Common myeloid progenitor, CD34-positive (primary cell): ENCODE data around the gene CHST2.
"Not testable (repeated sequence)": the region's sequence is repeated elsewhere in the genome, so short reads cannot be mapped to it uniquely, and the experiment has no call there.

Experiments used
- CTCF ChIA-PET: fragments of 350-600 bp; sonication (Branson Sonifier 250); formaldehyde crosslinking; loops from one replicate; lab custom pipeline; 2021; ENCODE audit warnings: antibody characterized with exemption; lab: Charles Lee
- POLR2A ChIA-PET: fragments of 350-600 bp; sonication (Branson Sonifier 250); formaldehyde crosslinking; loops from one replicate; lab custom pipeline; 2021; ENCODE audit warnings: antibody characterized with exemption; lab: Charles Lee
- DNase-seq, 3 donors: peaks; one replicate each; pipeline versions ENCODE4 v3.0.0 to v3.0.0-alpha.2; 2013
- H3K27ac ChIP-seq, 2 experiments: 1 replicate in 1 of 2; 2 replicates in 1 of 2; pipeline ENCODE4 v1.7.0; 2013; ENCODE audit warnings: inconsistent platforms in 2 of 2, low read length in 2 of 2, mild to moderate bottlenecking in 2 of 2, low read depth in 1 of 2, moderate library complexity in 1 of 2; ENCODE audit not compliant: severe bottlenecking in 2 of 2, insufficient read depth in 1 of 2, poor library complexity in 1 of 2
- H3K27me3 ChIP-seq, 5 experiments: replicated peaks in 2 of 5; 1 replicate in 3 of 5; 2 replicates in 2 of 5; pipeline versions ENCODE4 v1.6.1 to v1.7.0; 2013; ENCODE audit warnings: low read length in 4 of 5, mild to moderate bottlenecking in 2 of 5, moderate library complexity in 2 of 5, inconsistent platforms in 1 of 5; ENCODE audit not compliant: insufficient read depth in 5 of 5, control insufficient read depth in 4 of 5
- H3K36me3 ChIP-seq, 4 experiments: 1 replicate in 2 of 4; 2 replicates in 2 of 4; pipeline versions ENCODE4 v1.6.1 to v1.7.0; 2013; ENCODE audit warnings: low read length in 3 of 4, control low read depth in 1 of 4, mild to moderate bottlenecking in 1 of 4; ENCODE audit not compliant: control insufficient read depth in 4 of 4, insufficient read depth in 4 of 4
- H3K4me1 ChIP-seq, 4 experiments: 1 replicate in 3 of 4; 2 replicates in 1 of 4; pipeline versions ENCODE4 v1.6.1 to v1.7.1; 2013; ENCODE audit warnings: low read length in 3 of 4, mild to moderate bottlenecking in 3 of 4, control low read depth in 1 of 4, inconsistent platforms in 1 of 4, moderate library complexity in 1 of 4; ENCODE audit not compliant: control insufficient read depth in 4 of 4, insufficient read depth in 4 of 4; ENCODE audit errors: control extremely low read depth in 1 of 4
- H3K4me3 ChIP-seq, 7 experiments: 1 replicate in 4 of 7; 2 replicates in 3 of 7; pipeline versions ENCODE4 v1.5.1 to v1.7.0; 2013; ENCODE audit warnings: mild to moderate bottlenecking in 7 of 7, low read length in 6 of 7, moderate library complexity in 6 of 7, inconsistent platforms in 2 of 7, low read depth in 2 of 7, control low read depth in 1 of 7; ENCODE audit not compliant: insufficient read depth in 4 of 7, control insufficient read depth in 1 of 7; ENCODE audit errors: extremely low read depth in 1 of 7
- H3K9me3 ChIP-seq, 5 experiments: 1 replicate in 4 of 5; 2 replicates in 1 of 5; pipeline versions ENCODE4 v1.6.1 to v1.7.1; 2013; ENCODE audit warnings: low read length in 4 of 5, mild to moderate bottlenecking in 2 of 5, inconsistent platforms in 1 of 5, low read depth in 1 of 5, moderate library complexity in 1 of 5; ENCODE audit not compliant: control insufficient read depth in 4 of 5, insufficient read depth in 2 of 5; ENCODE audit errors: control extremely low read depth in 1 of 5
- WGBS: methylation state at CpG from one replicate; pipeline ENCODE4 v1.1.5; 2013; ENCODE audit not compliant: insufficient coverage; 5-methylcytosine and 5-hydroxymethylcytosine counted together

The CHST2 gene

GRCh38 chr3:143155756-143156155, 36.2 kb downstream of the CHST2 start:
- no peak for DNase-seq
- H3K27me3 ChIP-seq, result no peaks in the 10 kb centered on the region
- peaks cover 0 to 8% (median 2%) of the 10 kb centered on the region in 4 experiments for H3K4me1 ChIP-seq
- ChIA-PET CTCF (interaction anchor here (1.1 kb wide), 1 partner anchor 35 kb away, joined by 3 read pairs; no protein-coding TSS in a partner anchor), POLR2A (no interaction called here)
- no peak overlapping the region for H3K4me3 ChIP-seq
- WGBS, result no CpG with 5 or more reads among the region's 4 CpGs
- no peak overlapping the region for H3K27ac ChIP-seq
- no peaks in the 10 kb centered on the region for H3K36me3 ChIP-seq
- no peaks in the 10 kb centered on the region for H3K9me3 ChIP-seq

GRCh38 chr3:143158014-143158988, 38.7 kb downstream of the CHST2 start:
- DNase-seq, result no peak
- Histone ChIP-seq H3K9me3 (no peaks in the 10 kb centered on the region), H3K4me1 (peaks cover 0 to 8% (median 3%) of the 10 kb centered on the region in 4 experiments), H3K36me3 (no peaks in the 10 kb centered on the region), H3K4me3 (no peak overlapping the region), H3K27ac (no peak overlapping the region), H3K27me3 (no peaks in the 10 kb centered on the region)
- POLR2A ChIA-PET, result interaction anchor here (0.6 kb wide), 1 partner anchor 35 kb away, joined by 3 read pairs; no protein-coding TSS in a partner anchor
- 94% methylated on average over 2 of the region's 2 CpGs for WGBS
- CTCF ChIA-PET, result interaction anchor here (0.6 kb wide), 1 partner anchor 108 kb away, joined by 5 read pairs; no protein-coding TSS in a partner anchor

GRCh38 chr3:143160437-143160836, 40.9 kb downstream of the CHST2 start:
- H3K4me1 ChIP-seq, result peaks cover 0 to 15% (median 10%) of the 10 kb centered on the region in 4 experiments
- ChIA-PET POLR2A (no interaction called here), CTCF (interaction anchor here (2.0 kb wide), 1 partner anchor 9 kb away, joined by 10 read pairs; no protein-coding TSS in a partner anchor)
- no peaks in the 10 kb centered on the region for H3K27me3 ChIP-seq
- no peaks in the 10 kb centered on the region for H3K9me3 ChIP-seq
- peak overlapping the region in 1 of 7 experiments; percentile 28 for H3K4me3 ChIP-seq
- DNase-seq, result no peak
- H3K27ac ChIP-seq, result no peak overlapping the region
- no peaks in the 10 kb centered on the region for H3K36me3 ChIP-seq
- 72% methylated on average over 11 of the region's 11 CpGs for WGBS

DNA sequence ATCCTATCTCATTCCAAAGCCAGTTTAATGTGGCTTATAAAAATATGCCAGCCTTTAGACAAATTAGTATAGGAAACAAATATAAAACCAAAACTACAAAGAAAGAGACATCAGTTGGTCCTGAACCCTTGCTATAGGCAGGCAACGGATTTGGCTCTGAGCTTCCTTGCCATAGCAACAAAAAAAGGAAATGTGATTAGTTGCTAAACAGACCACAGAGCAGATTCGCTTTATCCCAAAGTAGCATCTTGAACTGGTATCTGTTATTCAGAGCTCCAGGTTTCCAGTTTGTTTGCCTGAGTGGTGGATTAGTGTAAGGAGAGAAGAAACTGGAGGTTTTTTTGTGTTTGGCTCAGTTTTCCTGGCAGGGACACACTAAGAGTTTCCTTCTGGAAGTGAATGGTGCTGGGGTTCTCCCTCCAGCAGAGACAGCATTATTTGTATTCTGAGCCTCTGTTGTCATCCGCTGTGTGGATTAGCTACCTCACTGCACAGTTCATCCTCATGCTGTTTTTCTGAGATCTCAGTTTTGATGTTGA, 44.1 kb downstream of the CHST2 start:
- CTCF ChIA-PET, result interaction anchor here (0.7 kb wide), 1 partner anchor 71 kb away, joined by 3 read pairs; no protein-coding TSS in a partner anchor
- POLR2A ChIA-PET, result no interaction called here
- Histone ChIP-seq H3K36me3 (no peaks in the 10 kb centered on the region), H3K9me3 (no peaks in the 10 kb centered on the region), H3K4me3 (no peak overlapping the region), H3K4me1 (peaks cover 8 to 33% (median 16%) of the 10 kb centered on the region in 4 experiments), H3K27me3 (no peaks in the 10 kb centered on the region), H3K27ac (no peak overlapping the region)
- peak in 2 of 3 donors; percentile 56 to 73 for DNase-seq
- 83% methylated on average over 3 of the region's 3 CpGs for WGBS

GRCh38 chr3:143165211-143165610, 45.6 kb downstream of the CHST2 start:
- no peaks in the 10 kb centered on the region for H3K36me3 ChIP-seq
- H3K27me3 ChIP-seq, result no peaks in the 10 kb centered on the region
- no peak overlapping the region for H3K4me3 ChIP-seq
- ChIA-PET CTCF (no interaction called here), POLR2A (interaction anchor here (0.6 kb wide), 1 partner anchor 38 kb away, joined by 3 read pairs; no protein-coding TSS in a partner anchor)
- H3K9me3 ChIP-seq, result no peaks in the 10 kb centered on the region
- no peak overlapping the region for H3K27ac ChIP-seq
- H3K4me1 ChIP-seq, result peaks cover 18 to 49% (median 26%) of the 10 kb centered on the region in 4 experiments
- no CpG with 5 or more reads among the region's 1 CpG for WGBS
- no peak for DNase-seq

DNA sequence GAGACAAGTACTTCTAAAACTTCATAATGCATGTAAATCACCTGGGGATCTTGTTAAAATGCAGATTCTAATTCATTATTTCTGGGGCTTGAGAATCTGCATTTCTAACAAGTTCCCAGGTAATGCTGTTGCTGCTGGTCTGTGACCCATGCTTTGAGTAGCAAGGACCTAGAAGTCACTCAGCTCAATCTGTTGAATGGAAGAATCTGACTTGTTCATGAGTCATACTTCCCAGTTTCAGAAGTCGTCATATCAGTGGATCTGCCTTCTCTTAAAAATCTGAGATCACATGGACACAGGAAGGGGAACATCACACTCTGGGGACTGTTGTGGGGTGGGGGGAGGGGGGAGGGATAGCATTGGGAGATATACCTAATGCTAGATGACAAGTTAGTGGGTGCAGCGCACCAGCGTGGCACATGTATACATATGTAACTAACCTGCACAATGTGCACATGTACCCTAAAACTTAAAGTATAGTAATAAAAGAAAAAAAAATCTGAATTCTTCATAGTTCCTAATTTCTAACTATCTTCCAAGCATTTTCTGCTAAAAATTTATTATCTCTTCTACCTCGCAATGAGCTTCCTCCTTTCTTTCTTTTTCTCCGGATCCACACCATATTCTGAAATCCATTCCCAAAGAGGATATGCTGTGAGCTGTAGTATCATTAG, 46.2 kb downstream of the CHST2 start:
- H3K4me3 ChIP-seq, H3K36me3 ChIP-seq, H3K27ac ChIP-seq, CTCF ChIA-PET, H3K9me3 ChIP-seq, H3K27me3 ChIP-seq, POLR2A ChIA-PET: not testable (repeated sequence)
- DNase-seq, result peak in 2 of 3 donors; percentile 67 to 80
- H3K4me1 ChIP-seq, result peaks cover 24 to 50% (median 29%) of the 10 kb centered on the region in 4 experiments
- no CpG with 5 or more reads among the region's 5 CpGs for WGBS
